HepG2 (cell line): ENCODE data around the gene UBTF. TPM values are rescaled to one million over a fixed set of nuclear protein-coding genes. Genes with fewer than 3 reads are reported as not detected.

Experiments used
- ARHGAP35 ChIP-seq: sonication (generic); formaldehyde crosslinking; IDR thresholded peaks from 2 replicates; pipeline ENCODE4 v1.9.0; 2022; ENCODE audit warnings: mild to moderate bottlenecking, inconsistent platforms, moderate library complexity, missing genetic modification reagents, borderline replicate concordance
- ERF ChIP-seq: IDR thresholded peaks from 2 replicates; pipeline ENCODE4 v1.6.1; 2018; ENCODE audit warnings: missing biosample characterization, missing genetic modification reagents
- FLYWCH1 ChIP-seq: sonication (generic); formaldehyde crosslinking; IDR thresholded peaks from 2 replicates; pipeline ENCODE4 v1.8.1; 2023; ENCODE audit warnings: mild to moderate bottlenecking, missing genetic modification reagents
- HIVEP1 ChIP-seq: sonication (generic); formaldehyde crosslinking; IDR thresholded peaks from 2 replicates; pipeline ENCODE4 v1.4.0; 2020; ENCODE audit warnings: mild to moderate bottlenecking, missing genetic modification reagents
- RAD21 ChIP-seq: fragments of 450-650 bp; formaldehyde crosslinking; IDR thresholded peaks from 2 replicates; pipeline ENCODE4 v1.5.0; 2020; ENCODE audit warnings: mild to moderate bottlenecking
- SPEN ChIP-seq: sonication (generic); formaldehyde crosslinking; IDR thresholded peaks from 2 replicates; pipeline ENCODE4 v1.5.1; 2020; ENCODE audit warnings: low read depth, mild to moderate bottlenecking, missing genetic modification reagents
- TAF1 ChIP-seq: sonication (generic); formaldehyde crosslinking; IDR thresholded peaks from 2 replicates; pipeline ENCODE4 v1.4.0; 2020; ENCODE audit warnings: missing genetic modification reagents
- TCF12 ChIP-seq, 2 experiments: fragments of 450-650 bp in 1 of 2; sonication (generic) in 1 of 2; formaldehyde crosslinking in 1 of 2; IDR thresholded peaks; 2 replicates each; pipeline versions ENCODE4 v1.6.1 to v1.8.0; 2017 to 2022; ENCODE audit warnings: antibody characterized with exemption in 1 of 2, mild to moderate bottlenecking in 1 of 2, missing genetic modification reagents in 1 of 2, moderate library complexity in 1 of 2
- ZNF563 ChIP-seq: sonication (generic); formaldehyde crosslinking; IDR thresholded peaks from 2 replicates; pipeline ENCODE4 v1.8.0; 2022; ENCODE audit warnings: mild to moderate bottlenecking, moderate library complexity, missing genetic modification reagents
- ZNF616 ChIP-seq: sonication (generic); formaldehyde crosslinking; IDR thresholded peaks from 2 replicates; pipeline ENCODE4 v1.5.0; 2020; ENCODE audit warnings: low read depth, mild to moderate bottlenecking, missing genetic modification reagents
- ZNF777 ChIP-seq: sonication (generic); formaldehyde crosslinking; IDR thresholded peaks from 2 replicates; pipeline ENCODE4 v1.4.0; 2020; ENCODE audit warnings: missing genetic modification reagents
- ZNF891 ChIP-seq: sonication (generic); formaldehyde crosslinking; IDR thresholded peaks from 2 replicates; pipeline ENCODE4 v1.5.0; 2020; ENCODE audit warnings: mild to moderate bottlenecking, missing genetic modification reagents
- polyA plus RNA-seq, 8 experiments: library from polyadenylated mRNA; depleted of rRNA in 3 of 8; stranded (reverse) in 7 of 8; unstranded in 1 of 8; fragments of >200 nt; fragmentation: Illumina TruSeq in 4 of 8; extraction: Trizol in 4 of 8; gene quantifications; 2 replicates each; pipeline versions ENCODE4 v1.2.1 to v1.2.3, GENCODE V29; 2011 to 2016; ENCODE audit warnings: low read depth in 4 of 8, missing spikeins in 1 of 8, mixed read lengths in 1 of 8; ENCODE audit not compliant: insufficient read depth in 1 of 8
- total RNA-seq, 5 experiments: library from RNA; depleted of rRNA; stranded (reverse); fragments of >200 nt; fragmentation: Illumina TruSeq; extraction: Trizol; gene quantifications; 2 replicates each; pipeline ENCODE4 v1.2.3, GENCODE V29; 2016; ENCODE audit warnings: low read depth in 1 of 5
- TF ChIP-seq, protein P1 (sequence below): sonication (generic); formaldehyde crosslinking; IDR thresholded peaks from 2 replicates; pipeline ENCODE4 v1.4.0; 2020; ENCODE audit warnings: missing genetic modification reagents
- TF ChIP-seq, protein P2 (sequence below): sonication (generic); formaldehyde crosslinking; IDR thresholded peaks from 2 replicates; pipeline ENCODE4 v1.4.0; 2020; ENCODE audit warnings: missing genetic modification reagents
- TF ChIP-seq, protein P3 (sequence below): sonication (generic); formaldehyde crosslinking; IDR thresholded peaks from 2 replicates; pipeline ENCODE4 v1.5.1; 2020; ENCODE audit warnings: missing genetic modification reagents, mild to moderate bottlenecking, borderline replicate concordance
- TF ChIP-seq, protein P4 (sequence below): IDR thresholded peaks from 2 replicates; pipeline ENCODE4 v1.6.1; 2016; ENCODE audit warnings: control low read depth

Gene UBTF
- total and polyA plus RNA-seq, 2 of the 13 experiments (the other 11 are each of a cell fraction or from before 2014, with no cell fraction given), result 15.2 to 60.9 TPM

DNA sequence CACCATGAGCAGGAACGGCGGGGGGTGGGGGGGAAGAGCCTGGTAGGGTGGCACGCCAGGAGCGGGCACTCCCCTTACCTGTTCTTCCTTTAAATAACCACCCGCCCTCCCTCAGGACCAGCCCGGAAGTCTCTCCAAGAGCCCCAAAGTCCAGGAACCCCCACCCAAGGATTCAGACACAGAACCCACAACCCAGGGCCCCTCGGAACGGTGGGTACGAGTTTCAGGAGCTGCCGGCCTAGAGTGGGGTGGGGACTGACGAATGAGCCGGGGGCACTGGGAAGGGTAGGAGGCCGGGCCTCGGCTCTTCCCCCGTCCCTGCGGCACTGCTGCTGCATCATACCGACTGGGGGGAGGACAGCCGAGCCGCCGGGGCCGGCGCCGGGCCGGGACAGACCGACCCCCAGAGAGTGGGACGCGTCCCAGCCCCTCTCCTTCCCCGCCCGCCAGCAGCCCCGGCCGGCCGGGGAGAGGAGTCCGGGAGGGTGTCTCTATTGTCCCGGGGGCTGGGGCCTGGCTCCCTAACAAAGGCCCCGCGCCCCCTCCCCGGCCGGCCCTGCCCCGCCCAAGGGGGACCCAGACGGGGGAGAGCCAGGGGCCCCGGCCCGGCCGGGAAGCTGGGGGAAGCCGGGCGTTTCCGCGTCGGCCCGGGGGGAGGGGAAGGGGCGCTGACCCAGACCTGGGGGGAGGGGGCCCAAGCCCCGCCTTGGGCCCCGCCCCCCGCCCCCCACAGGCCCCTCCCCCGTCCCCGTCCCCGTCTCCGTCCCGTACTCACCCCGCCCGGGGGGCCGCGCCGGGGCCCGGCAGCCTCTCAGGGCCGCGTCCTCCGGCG lies 20.5 kb downstream of the UBTF start (continued):
- TF ChIP-seq, protein P1, sequence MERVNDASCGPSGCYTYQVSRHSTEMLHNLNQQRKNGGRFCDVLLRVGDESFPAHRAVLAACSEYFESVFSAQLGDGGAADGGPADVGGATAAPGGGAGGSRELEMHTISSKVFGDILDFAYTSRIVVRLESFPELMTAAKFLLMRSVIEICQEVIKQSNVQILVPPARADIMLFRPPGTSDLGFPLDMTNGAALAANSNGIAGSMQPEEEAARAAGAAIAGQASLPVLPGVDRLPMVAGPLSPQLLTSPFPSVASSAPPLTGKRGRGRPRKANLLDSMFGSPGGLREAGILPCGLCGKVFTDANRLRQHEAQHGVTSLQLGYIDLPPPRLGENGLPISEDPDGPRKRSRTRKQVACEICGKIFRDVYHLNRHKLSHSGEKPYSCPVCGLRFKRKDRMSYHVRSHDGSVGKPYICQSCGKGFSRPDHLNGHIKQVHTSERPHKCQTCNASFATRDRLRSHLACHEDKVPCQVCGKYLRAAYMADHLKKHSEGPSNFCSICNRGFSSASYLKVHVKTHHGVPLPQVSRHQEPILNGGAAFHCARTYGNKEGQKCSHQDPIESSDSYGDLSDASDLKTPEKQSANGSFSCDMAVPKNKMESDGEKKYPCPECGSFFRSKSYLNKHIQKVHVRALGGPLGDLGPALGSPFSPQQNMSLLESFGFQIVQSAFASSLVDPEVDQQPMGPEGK (CRISPR knock-in tag), result peak; percentile 60; the same call in 1 of the 2 replicates
- TF ChIP-seq, protein P2, sequence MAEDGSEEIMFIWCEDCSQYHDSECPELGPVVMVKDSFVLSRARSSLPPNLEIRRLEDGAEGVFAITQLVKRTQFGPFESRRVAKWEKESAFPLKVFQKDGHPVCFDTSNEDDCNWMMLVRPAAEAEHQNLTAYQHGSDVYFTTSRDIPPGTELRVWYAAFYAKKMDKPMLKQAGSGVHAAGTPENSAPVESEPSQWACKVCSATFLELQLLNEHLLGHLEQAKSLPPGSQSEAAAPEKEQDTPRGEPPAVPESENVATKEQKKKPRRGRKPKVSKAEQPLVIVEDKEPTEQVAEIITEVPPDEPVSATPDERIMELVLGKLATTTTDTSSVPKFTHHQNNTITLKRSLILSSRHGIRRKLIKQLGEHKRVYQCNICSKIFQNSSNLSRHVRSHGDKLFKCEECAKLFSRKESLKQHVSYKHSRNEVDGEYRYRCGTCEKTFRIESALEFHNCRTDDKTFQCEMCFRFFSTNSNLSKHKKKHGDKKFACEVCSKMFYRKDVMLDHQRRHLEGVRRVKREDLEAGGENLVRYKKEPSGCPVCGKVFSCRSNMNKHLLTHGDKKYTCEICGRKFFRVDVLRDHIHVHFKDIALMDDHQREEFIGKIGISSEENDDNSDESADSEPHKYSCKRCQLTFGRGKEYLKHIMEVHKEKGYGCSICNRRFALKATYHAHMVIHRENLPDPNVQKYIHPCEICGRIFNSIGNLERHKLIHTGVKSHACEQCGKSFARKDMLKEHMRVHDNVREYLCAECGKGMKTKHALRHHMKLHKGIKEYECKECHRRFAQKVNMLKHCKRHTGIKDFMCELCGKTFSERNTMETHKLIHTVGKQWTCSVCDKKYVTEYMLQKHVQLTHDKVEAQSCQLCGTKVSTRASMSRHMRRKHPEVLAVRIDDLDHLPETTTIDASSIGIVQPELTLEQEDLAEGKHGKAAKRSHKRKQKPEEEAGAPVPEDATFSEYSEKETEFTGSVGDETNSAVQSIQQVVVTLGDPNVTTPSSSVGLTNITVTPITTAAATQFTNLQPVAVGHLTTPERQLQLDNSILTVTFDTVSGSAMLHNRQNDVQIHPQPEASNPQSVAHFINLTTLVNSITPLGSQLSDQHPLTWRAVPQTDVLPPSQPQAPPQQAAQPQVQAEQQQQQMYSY, result no peak
- TF ChIP-seq FLYWCH1 (CRISPR knock-in tag), result no peak
- TF ChIP-seq HIVEP1 (CRISPR knock-in tag), result peak; percentile 15; the same call in 1 of the 2 replicates
- TF ChIP-seq RAD21 (CRISPR knock-in tag), result peak; percentile 15; the same call in 1 of the 2 replicates
- TF ChIP-seq SPEN (CRISPR knock-in tag), result peak; percentile 40; the same call in 1 of the 2 replicates
- TF ChIP-seq ZNF563 (CRISPR knock-in tag), result peak; percentile 40
- TF ChIP-seq ZNF616 (CRISPR knock-in tag), result 0 out of 2 replicates have a peak, but pooled peaks have one; percentile 47
- TF ChIP-seq, protein P3, sequence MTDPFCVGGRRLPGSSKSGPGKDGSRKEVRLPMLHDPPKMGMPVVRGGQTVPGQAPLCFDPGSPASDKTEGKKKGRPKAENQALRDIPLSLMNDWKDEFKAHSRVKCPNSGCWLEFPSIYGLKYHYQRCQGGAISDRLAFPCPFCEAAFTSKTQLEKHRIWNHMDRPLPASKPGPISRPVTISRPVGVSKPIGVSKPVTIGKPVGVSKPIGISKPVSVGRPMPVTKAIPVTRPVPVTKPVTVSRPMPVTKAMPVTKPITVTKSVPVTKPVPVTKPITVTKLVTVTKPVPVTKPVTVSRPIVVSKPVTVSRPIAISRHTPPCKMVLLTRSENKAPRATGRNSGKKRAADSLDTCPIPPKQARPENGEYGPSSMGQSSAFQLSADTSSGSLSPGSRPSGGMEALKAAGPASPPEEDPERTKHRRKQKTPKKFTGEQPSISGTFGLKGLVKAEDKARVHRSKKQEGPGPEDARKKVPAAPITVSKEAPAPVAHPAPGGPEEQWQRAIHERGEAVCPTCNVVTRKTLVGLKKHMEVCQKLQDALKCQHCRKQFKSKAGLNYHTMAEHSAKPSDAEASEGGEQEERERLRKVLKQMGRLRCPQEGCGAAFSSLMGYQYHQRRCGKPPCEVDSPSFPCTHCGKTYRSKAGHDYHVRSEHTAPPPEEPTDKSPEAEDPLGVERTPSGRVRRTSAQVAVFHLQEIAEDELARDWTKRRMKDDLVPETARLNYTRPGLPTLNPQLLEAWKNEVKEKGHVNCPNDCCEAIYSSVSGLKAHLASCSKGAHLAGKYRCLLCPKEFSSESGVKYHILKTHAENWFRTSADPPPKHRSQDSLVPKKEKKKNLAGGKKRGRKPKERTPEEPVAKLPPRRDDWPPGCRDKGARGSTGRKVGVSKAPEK, result no peak
- TF ChIP-seq ERF (CRISPR knock-in tag), result no peak
- no peak for TF ChIP-seq TCF12 (IDR thresholded peaks at IDR 0.05)
- TF ChIP-seq TCF12 (CRISPR knock-in tag; IDR thresholded peaks at IDR 0.05), result 0 out of 2 replicates have a peak, but pooled peaks have one; percentile 37
- peak; percentile 81 for TF ChIP-seq ZNF891 (CRISPR knock-in tag)
- TF ChIP-seq, protein P4, sequence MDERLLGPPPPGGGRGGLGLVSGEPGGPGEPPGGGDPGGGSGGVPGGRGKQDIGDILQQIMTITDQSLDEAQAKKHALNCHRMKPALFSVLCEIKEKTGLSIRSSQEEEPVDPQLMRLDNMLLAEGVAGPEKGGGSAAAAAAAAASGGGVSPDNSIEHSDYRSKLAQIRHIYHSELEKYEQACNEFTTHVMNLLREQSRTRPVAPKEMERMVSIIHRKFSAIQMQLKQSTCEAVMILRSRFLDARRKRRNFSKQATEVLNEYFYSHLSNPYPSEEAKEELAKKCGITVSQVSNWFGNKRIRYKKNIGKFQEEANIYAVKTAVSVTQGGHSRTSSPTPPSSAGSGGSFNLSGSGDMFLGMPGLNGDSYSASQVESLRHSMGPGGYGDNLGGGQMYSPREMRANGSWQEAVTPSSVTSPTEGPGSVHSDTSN (CRISPR knock-in tag), result no peak
- TF ChIP-seq ARHGAP35 (CRISPR knock-in tag), result peak; percentile 45; the same call in 1 of the 2 replicates
- TF ChIP-seq ZNF777 (CRISPR knock-in tag), result 0 out of 2 replicates have a peak, but pooled peaks have one; percentile 28
- peak; percentile 43; the same call in 1 of the 2 replicates for TF ChIP-seq TAF1 (CRISPR knock-in tag)
